Measurements from ENCODE around the gene FLNB. TPM values are rescaled to one million over a fixed set of nuclear protein-coding genes. Genes with fewer than 3 reads are reported as not detected.
A peak's percentile ranks its signal among the peaks of the same experiment; 100 is the strongest.

Gene FLNB
- total and polyA plus RNA-seq, 2 of the 4 experiments (the other 2 are of a cell fraction): 78.0 to 136 TPM

DNA sequence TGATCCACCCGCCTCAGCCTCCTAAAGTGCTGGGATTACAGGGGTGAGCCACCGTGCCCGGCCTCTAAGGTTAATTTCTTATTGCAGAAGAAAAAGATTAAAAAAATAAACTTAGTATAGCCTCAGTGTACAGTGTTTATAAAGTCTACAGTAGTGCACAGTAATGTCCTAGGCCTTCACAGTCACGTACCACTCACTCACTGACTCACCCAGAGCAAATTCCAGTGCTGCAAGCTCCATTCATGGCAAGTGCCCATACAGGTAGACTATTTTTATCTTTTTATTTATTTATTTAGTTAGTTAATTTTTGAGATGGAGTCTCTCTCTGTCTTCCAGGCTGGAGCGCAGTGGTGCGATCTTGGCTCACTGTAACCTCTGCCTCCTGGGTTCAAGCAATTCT, 3.2 kb upstream of the FLNB start:
- peaks cover 16% of the 10 kb centered on the region for H4K20me1 ChIP-seq (ENCODE audit: insufficient read depth, low read length)
- POLR2A ChIA-PET (ENCODE audit: unreplicated experiment): no interaction called here
- in situ Hi-C loops (cut with MboI; ENCODE audit: low sequenced_read_pairs): loop anchor here (10.0 kb wide), 1 partner anchor 300 kb away; the partner anchor contains the start of genes HTD2 and RPP14
- H3K4me1 ChIP-seq (ENCODE audit: control insufficient read depth, insufficient read depth, low read length): peaks cover 6% of the 10 kb centered on the region
- H3K9me1 ChIP-seq (ENCODE audit: insufficient read depth, low read length): peaks cover 13% of the 10 kb centered on the region
- no peak overlapping the region for H3K18ac ChIP-seq (ENCODE audit: low read depth, low read length)
- H3K27ac ChIP-seq (ENCODE audit: insufficient read depth, low read length): no peak overlapping the region
- no peak overlapping the region for H3K4me3 ChIP-seq (ENCODE audit: insufficient read depth, low read depth, low read length)
- no peak overlapping the region for H4K5ac ChIP-seq (ENCODE audit: low read depth, low read length)
- H3K14ac ChIP-seq (replicated peaks; ENCODE audit: low read depth, low read length): no peak overlapping the region
- peak overlapping the region; percentile 68 for H2BK5ac ChIP-seq (ENCODE audit: low read depth, low read length, poor library complexity, severe bottlenecking)
- DNase-seq (peak; percentile 91), ATAC-seq (ENCODE audit: low read depth) (peak; percentile 28)
- H2AFZ ChIP-seq (replicated peaks; ENCODE audit: low read length, poor library complexity): no peak overlapping the region
- H3K23ac ChIP-seq (ENCODE audit: low read depth, low read length): no peak overlapping the region
- no peak overlapping the region for H2BK120ac ChIP-seq (ENCODE audit: low read depth, low read length)
- no peak overlapping the region for H3K4me2 ChIP-seq (ENCODE audit: low read depth, low read length)
- no TSS peak for BruUV-seq (replicated peaks)
- CTCF ChIA-PET: interaction anchor here (0.6 to 0.7 kb wide), 2 partner anchors 43 to 1219 kb away, joined by 3 read pairs; no protein-coding TSS in a partner anchor
- H3K9me3 ChIP-seq (ENCODE audit: control insufficient read depth, insufficient read depth, low read length): no peaks in the 10 kb centered on the region
- intact Hi-C loops (cut with micrococcal nuclease): loop anchor here (5.0 kb wide), 3 partner anchors 43 to 297 kb away; no protein-coding TSS in a partner anchor
- H2AK5ac ChIP-seq (ENCODE audit: low read depth, low read length): no peak overlapping the region
- H3K9ac ChIP-seq (ENCODE audit: low read depth, low read length): no peak overlapping the region
- no peak overlapping the region for H3K4ac ChIP-seq (ENCODE audit: low read depth, low read length)
- H3K56ac ChIP-seq (ENCODE audit: extremely low read depth, insufficient read depth, low read length): no peak overlapping the region
- dilution Hi-C loops (cut with HindIII; ENCODE audit: low sequenced_read_pairs, unreplicated experiment): no loop called here
- H2BK20ac ChIP-seq (ENCODE audit: low read depth, low read length): no peak overlapping the region
- no peak overlapping the region for H4K91ac ChIP-seq (ENCODE audit: insufficient read depth, low read depth, low read length)
- no peaks in the 10 kb centered on the region for H3K36me3 ChIP-seq (ENCODE audit: control insufficient read depth, insufficient read depth, low read length)
- no peak overlapping the region for H4K8ac ChIP-seq (ENCODE audit: low read depth in 2 of 2, low read length in 2 of 2)
- no peaks in the 10 kb centered on the region for H3K27me3 ChIP-seq (ENCODE audit: control insufficient read depth, insufficient read depth, low read length)
- peaks cover 0 to 21% of the 10 kb centered on the region in 2 experiments; a peak in 2 of 4 replicates for H3K79me1 ChIP-seq (ENCODE audit: low read depth in 1 of 2, low read length in 2 of 2)
- no peak overlapping the region for H2BK15ac ChIP-seq (ENCODE audit: low read depth, low read length)
- TF ChIP-seq BHLHE40 (IDR thresholded peaks at IDR 0.05; ENCODE audit: low read depth, low read length) (0 out of 2 replicates have a peak, but pooled peaks have one; percentile 21), CHD1 (IDR thresholded peaks at IDR 0.05; ENCODE audit: low read depth, low read length) (no peak), CEBPB (IDR thresholded peaks at IDR 0.05; ENCODE audit: low read depth, low read length) (peak; percentile 30; the same call in 1 of the 2 replicates), SMC3 (IDR thresholded peaks at IDR 0.05; ENCODE audit: low read depth, low read length) (no peak), RFX5 (IDR thresholded peaks at IDR 0.05; ENCODE audit: low read depth, low read length) (no peak), FOS (IDR thresholded peaks at IDR 0.05; ENCODE audit: low read depth, low read length) (peak; percentile 84), MXI1 (IDR thresholded peaks at IDR 0.05; ENCODE audit: borderline replicate concordance, low read depth, low read length) (no peak), POLR2A (IDR thresholded peaks at IDR 0.05; ENCODE audit: low read depth, low read length) (no peak)
- no CpG with 5 or more reads among the region's 6 CpGs for WGBS, 2 experiments (ENCODE audit: extremely low coverage in 2 of 2, insufficient read length in 1 of 2)
- no peak overlapping the region for H2AK9ac ChIP-seq (replicated peaks; ENCODE audit: low read depth, low read length, poor library complexity)
